ENCODE measurements around the gene FCN3. TPM values are rescaled to one million over a fixed set of nuclear protein-coding genes. Genes with fewer than 3 reads are reported as not detected.

FCN3 gene
- total and polyA plus RNA-seq, 2 donors (not counting 1 experiment from before 2014, with no cell fraction given) = not detected

- no peak overlapping the region for H3K27ac ChIP-seq (ENCODE audit: insufficient read depth, low read length)
- no peaks in the 10 kb centered on the region for H4K20me1 ChIP-seq (ENCODE audit: control insufficient read depth, extremely low read depth, insufficient read depth, low read length)
- no peaks in the 10 kb centered on the region for H3K4me1 ChIP-seq (ENCODE audit: control insufficient read depth, extremely low read depth, insufficient read depth, low read length)
- H3K9ac ChIP-seq (ENCODE audit: insufficient read depth, low read length) = no peak overlapping the region
- H3K4me2 ChIP-seq (ENCODE audit: extremely low read depth, insufficient read depth, low read length) = no peak overlapping the region
- H3K79me2 ChIP-seq (ENCODE audit: control insufficient read depth, insufficient read depth, low read length) = no peaks in the 10 kb centered on the region
- H3K9me3 ChIP-seq (ENCODE audit: control insufficient read depth, insufficient read depth, low read depth, low read length) = no peaks in the 10 kb centered on the region
- no peak overlapping the region for H3K4me3 ChIP-seq (replicated peaks in 1 of 4; ENCODE audit: control extremely low read depth in 1 of 4, insufficient read depth in 1 of 4, low read depth in 3 of 4, low read length in 4 of 4)
- no peak for DNase-seq (ENCODE audit: low read depth in 2 of 2)
- H2AFZ ChIP-seq (ENCODE audit: low read length) = no peak overlapping the region
- no peaks in the 10 kb centered on the region for H3K36me3 ChIP-seq (ENCODE audit: control insufficient read depth, insufficient read depth, low read length)
- TF ChIP-seq EZH2 (IDR thresholded peaks at IDR 0.05; ENCODE audit: low read length, missing control alignments) (no peak), CTCF (conservative IDR thresholded peaks at IDR 0.05 in 1 of 2, IDR thresholded peaks at IDR 0.05 in 1 of 2; ENCODE audit: low read depth in 1 of 2, low read length in 2 of 2) (no peak)
- H3K27me3 ChIP-seq (ENCODE audit: control insufficient read depth, insufficient read depth, low read length) = peaks cover 4% of the 10 kb centered on the region
Measured at GRCh38 chr1:27380766-27381733, 6.4 kb upstream of the FCN3 start.

- Histone ChIP-seq H3K9ac (ENCODE audit: insufficient read depth, low read length) (no peak overlapping the region), H3K4me2 (ENCODE audit: extremely low read depth, insufficient read depth, low read length) (no peak overlapping the region), H3K9me3 (ENCODE audit: control insufficient read depth, insufficient read depth, low read depth, low read length) (no peaks in the 10 kb centered on the region), H4K20me1 (ENCODE audit: control insufficient read depth, extremely low read depth, insufficient read depth, low read length) (no peaks in the 10 kb centered on the region), H3K4me3 (replicated peaks in 1 of 4; ENCODE audit: control extremely low read depth in 1 of 4, insufficient read depth in 1 of 4, low read depth in 3 of 4, low read length in 4 of 4) (no peak overlapping the region), H3K27me3 (ENCODE audit: control insufficient read depth, insufficient read depth, low read length) (peaks cover 4% of the 10 kb centered on the region), H3K36me3 (ENCODE audit: control insufficient read depth, insufficient read depth, low read length) (no peaks in the 10 kb centered on the region), H3K27ac (ENCODE audit: insufficient read depth, low read length) (no peak overlapping the region), H3K79me2 (ENCODE audit: control insufficient read depth, insufficient read depth, low read length) (no peaks in the 10 kb centered on the region), H3K4me1 (ENCODE audit: control insufficient read depth, extremely low read depth, insufficient read depth, low read length) (no peaks in the 10 kb centered on the region), H2AFZ (ENCODE audit: low read length) (no peak overlapping the region)
- DNase-seq (ENCODE audit: low read depth in 2 of 2) = no peak
- TF ChIP-seq EZH2 (IDR thresholded peaks at IDR 0.05; ENCODE audit: low read length, missing control alignments) (no peak), CTCF (conservative IDR thresholded peaks at IDR 0.05 in 1 of 2, IDR thresholded peaks at IDR 0.05 in 1 of 2; ENCODE audit: low read depth in 1 of 2, low read length in 2 of 2) (no peak)
Measured at GRCh38 chr1:27380224-27380623, 5.6 kb upstream of the FCN3 start.

DNA sequence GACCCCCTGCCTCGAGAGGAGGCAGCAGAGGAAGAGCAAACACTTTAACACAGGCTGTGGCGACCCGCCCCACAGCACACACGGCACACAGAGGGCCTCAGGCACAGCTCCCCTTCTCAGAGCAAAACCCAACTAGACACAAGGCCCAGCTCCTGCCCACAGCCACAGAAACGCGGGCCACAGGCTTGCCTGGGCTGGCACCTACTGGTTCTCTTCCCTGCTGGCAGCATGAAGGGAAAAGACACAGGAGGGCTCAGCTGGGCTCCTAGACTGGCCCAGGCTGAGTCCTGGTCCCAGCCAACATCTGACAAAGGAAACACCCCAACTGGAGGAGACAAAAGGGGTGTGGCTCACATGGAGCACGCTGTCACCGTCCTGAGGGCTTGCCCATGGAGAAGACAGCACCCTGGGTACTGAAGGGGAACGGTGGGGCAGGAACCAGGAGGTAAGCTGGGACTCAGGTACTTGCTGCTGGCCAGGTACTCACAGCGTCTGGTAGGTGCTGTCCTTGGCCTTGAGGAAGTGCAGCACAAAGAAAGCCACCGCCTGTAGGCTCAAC lies 5.0 kb upstream of the FCN3 start:
- H3K4me2 ChIP-seq (ENCODE audit: extremely low read depth, insufficient read depth, low read length) = no peak overlapping the region
- no peak overlapping the region for H3K9ac ChIP-seq (ENCODE audit: insufficient read depth, low read length)
- H3K4me3 ChIP-seq (replicated peaks in 1 of 4; ENCODE audit: control extremely low read depth in 1 of 4, insufficient read depth in 1 of 4, low read depth in 3 of 4, low read length in 4 of 4) = no peak overlapping the region
- H3K9me3 ChIP-seq (ENCODE audit: control insufficient read depth, insufficient read depth, low read depth, low read length) = no peaks in the 10 kb centered on the region
- peaks cover 5% of the 10 kb centered on the region for H3K27me3 ChIP-seq (ENCODE audit: control insufficient read depth, insufficient read depth, low read length)
- TF ChIP-seq EZH2 (IDR thresholded peaks at IDR 0.05; ENCODE audit: low read length, missing control alignments) = no peak
- TF ChIP-seq CTCF (conservative IDR thresholded peaks at IDR 0.05 in 1 of 2, IDR thresholded peaks at IDR 0.05 in 1 of 2; ENCODE audit: low read depth in 1 of 2, low read length in 2 of 2) = no peak
- no peaks in the 10 kb centered on the region for H3K79me2 ChIP-seq (ENCODE audit: control insufficient read depth, insufficient read depth, low read length)
- H3K4me1 ChIP-seq (ENCODE audit: control insufficient read depth, extremely low read depth, insufficient read depth, low read length) = no peaks in the 10 kb centered on the region
- no peaks in the 10 kb centered on the region for H4K20me1 ChIP-seq (ENCODE audit: control insufficient read depth, extremely low read depth, insufficient read depth, low read length)
- no peak for DNase-seq (ENCODE audit: low read depth in 2 of 2)
- H2AFZ ChIP-seq (ENCODE audit: low read length) = no peak overlapping the region
- no peaks in the 10 kb centered on the region for H3K36me3 ChIP-seq (ENCODE audit: control insufficient read depth, insufficient read depth, low read length)
- H3K27ac ChIP-seq (ENCODE audit: insufficient read depth, low read length) = no peak overlapping the region

Data from fibroblast of lung (primary cell).